Limb (tissue), 2 donors: ENCODE measurements around the gene RESP18.

ENCODE experiments used
- DNase-seq, 2 donors: peaks; one replicate each; pipeline ENCODE4 v3.0.0-alpha.2; 2016; ENCODE audit errors: extremely low spot score in 2 of 2

Gene RESP18

GRCh38 chr2:219278655-219279150 is 53.8 kb downstream of the RESP18 start:
- no peak for DNase-seq

GRCh38 chr2:219277703-219278654 is 54.6 kb downstream of the RESP18 start:
- DNase-seq: peak; percentile 88 to 89
